Mesothelial cell of epicardium (in vitro differentiated cells): ENCODE data around the gene PLA2G3. TPM values are rescaled to one million over a fixed set of nuclear protein-coding genes. Genes with fewer than 3 reads are reported as not detected.
"Not testable (repeated sequence)": the region's sequence is repeated elsewhere in the genome, so short reads cannot be mapped to it uniquely, and the experiment has no call there.

Experiments used
- DNase-seq, 2 experiments: peaks; one replicate each; pipeline ENCODE4 v3.0.0; 2021; ENCODE audit warnings: low spot score in 2 of 2; ENCODE audit not compliant: unreplicated experiment in 2 of 2
- H3K27ac Mint-ChIP-seq: 2 replicates; pipeline ENCODE4 v1.8.0; 2021; ENCODE audit warnings: mixed read lengths
- H3K27me3 Mint-ChIP-seq: 2 replicates; pipeline ENCODE4 v1.8.0; 2021; ENCODE audit warnings: low read depth, mixed read lengths
- H3K36me3 Mint-ChIP-seq: 2 replicates; pipeline ENCODE4 v1.8.0; 2021; ENCODE audit warnings: mixed read lengths
- H3K4me1 Mint-ChIP-seq: 2 replicates; pipeline ENCODE4 v1.8.0; 2021; ENCODE audit warnings: mixed read lengths
- H3K4me3 Mint-ChIP-seq: 2 replicates; pipeline ENCODE4 v1.8.0; 2021; ENCODE audit warnings: mild to moderate bottlenecking, moderate library complexity, mixed read lengths
- H3K9me3 Mint-ChIP-seq: 2 replicates; pipeline ENCODE4 v1.8.0; 2021; ENCODE audit warnings: mixed read lengths
- total RNA-seq: library from RNA; stranded (reverse); gene quantifications from 3 replicates; pipeline ENCODE4 v1.2.1, GENCODE V29; 2021
- TF ChIP-seq, protein P1 (sequence below): fragments of 200-600 bp; sonication (generic); IDR thresholded peaks from one replicate; pipeline ENCODE4 v1.5.0; 2021; ENCODE audit warnings: antibody characterized with exemption; ENCODE audit not compliant: unreplicated experiment

The PLA2G3 gene
- total RNA-seq, 1 donor from 2014 or later = 0.20 TPM

DNA sequence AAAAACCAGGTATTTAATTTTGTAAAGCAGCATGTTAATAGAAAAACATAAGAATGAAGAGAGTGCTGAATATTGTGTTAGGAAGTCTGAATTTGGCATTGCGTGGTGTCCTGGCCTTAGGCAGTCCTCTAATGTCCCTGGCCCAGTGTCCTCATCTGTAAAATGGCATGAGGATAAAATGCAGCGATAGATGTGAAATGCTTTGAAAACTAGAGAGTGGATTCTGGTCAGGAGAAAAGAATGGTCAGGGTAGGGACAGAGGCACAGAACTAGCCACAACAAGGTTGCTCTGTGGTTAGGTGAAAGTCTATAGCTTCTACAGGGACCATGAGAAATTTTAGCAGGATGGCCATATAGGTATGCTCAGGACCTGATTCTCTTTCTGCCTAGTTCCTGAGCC is 38.6 kb upstream of the PLA2G3 start:
- peaks cover 3% of the 10 kb centered on the region for H3K9me3 Mint-ChIP-seq
- no peaks in the 10 kb centered on the region for H3K27me3 Mint-ChIP-seq
- H3K27ac Mint-ChIP-seq = no peak overlapping the region
- no peak overlapping the region for H3K4me3 Mint-ChIP-seq
- H3K36me3 Mint-ChIP-seq = peaks cover 17% of the 10 kb centered on the region
- TF ChIP-seq, protein P1, sequence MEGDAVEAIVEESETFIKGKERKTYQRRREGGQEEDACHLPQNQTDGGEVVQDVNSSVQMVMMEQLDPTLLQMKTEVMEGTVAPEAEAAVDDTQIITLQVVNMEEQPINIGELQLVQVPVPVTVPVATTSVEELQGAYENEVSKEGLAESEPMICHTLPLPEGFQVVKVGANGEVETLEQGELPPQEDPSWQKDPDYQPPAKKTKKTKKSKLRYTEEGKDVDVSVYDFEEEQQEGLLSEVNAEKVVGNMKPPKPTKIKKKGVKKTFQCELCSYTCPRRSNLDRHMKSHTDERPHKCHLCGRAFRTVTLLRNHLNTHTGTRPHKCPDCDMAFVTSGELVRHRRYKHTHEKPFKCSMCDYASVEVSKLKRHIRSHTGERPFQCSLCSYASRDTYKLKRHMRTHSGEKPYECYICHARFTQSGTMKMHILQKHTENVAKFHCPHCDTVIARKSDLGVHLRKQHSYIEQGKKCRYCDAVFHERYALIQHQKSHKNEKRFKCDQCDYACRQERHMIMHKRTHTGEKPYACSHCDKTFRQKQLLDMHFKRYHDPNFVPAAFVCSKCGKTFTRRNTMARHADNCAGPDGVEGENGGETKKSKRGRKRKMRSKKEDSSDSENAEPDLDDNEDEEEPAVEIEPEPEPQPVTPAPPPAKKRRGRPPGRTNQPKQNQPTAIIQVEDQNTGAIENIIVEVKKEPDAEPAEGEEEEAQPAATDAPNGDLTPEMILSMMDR = no peak
- DNase-seq = no peak
- H3K4me1 Mint-ChIP-seq = peaks cover 11% of the 10 kb centered on the region

DNA sequence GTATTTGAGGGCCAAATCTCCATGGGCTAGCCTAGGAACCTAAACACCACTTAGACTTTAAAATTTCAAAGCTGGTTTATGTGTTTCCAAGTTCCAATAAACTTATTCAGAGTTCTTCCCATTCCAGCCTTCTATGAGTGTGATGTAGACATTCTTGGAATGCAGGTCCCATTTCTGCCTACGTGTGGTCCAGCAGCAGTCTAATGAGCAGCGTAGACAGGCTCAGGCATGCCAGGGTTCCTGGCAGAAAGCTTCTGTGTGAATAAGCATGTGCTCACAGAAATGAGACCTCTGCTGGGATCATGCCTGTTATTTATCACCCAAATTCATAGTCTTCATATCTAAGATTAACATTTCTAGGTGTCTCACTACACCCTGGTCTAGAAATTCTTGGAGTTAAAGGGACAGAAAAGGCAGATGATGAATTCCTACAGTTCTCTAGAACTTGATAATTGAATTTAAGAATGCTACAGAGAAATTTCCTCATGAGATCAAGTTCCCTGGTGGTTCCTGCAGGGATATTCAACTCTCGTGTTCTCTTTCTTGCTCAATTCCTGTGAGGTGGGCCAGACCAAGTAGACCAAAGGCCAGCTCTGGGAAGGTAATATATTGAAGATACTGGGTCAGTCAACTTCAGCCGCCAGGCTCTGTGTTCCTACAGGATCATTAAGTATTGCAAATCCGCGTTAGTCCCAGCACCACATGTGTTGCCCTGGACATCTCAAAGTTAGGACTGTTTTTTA is 37.3 kb upstream of the PLA2G3 start:
- Mint-ChIP-seq H3K27ac (peak overlapping the region; percentile 83), H3K4me3 (no peak overlapping the region), H3K4me1 (peaks cover 11% of the 10 kb centered on the region), H3K27me3 (no peaks in the 10 kb centered on the region), H3K9me3 (peaks cover 3% of the 10 kb centered on the region), H3K36me3 (peaks cover 13% of the 10 kb centered on the region)
- TF ChIP-seq, protein P1 = no peak
- no peak for DNase-seq

DNA sequence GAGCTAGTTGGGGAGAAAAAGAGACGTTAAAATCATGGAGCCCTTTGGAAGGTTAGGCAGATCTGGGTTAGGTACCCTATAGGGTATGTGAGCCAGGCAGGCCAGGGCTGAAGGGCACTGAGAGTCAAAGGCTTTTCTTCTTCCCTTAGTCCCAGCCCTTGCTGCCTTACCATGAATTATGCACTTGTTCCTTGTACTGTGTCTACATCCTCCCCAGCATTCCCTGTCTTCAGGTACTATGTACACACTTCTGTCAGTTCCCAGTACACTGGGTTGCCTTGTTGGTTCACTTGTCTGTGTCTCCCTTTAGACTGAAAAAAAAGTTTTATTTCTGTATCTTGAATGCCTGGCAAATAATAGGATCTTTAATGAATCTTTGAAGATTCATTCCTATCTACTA is 36.6 kb upstream of the PLA2G3 start:
- H3K36me3 Mint-ChIP-seq = peaks cover 10% of the 10 kb centered on the region
- DNase-seq = no peak
- no peaks in the 10 kb centered on the region for H3K27me3 Mint-ChIP-seq
- peaks cover 11% of the 10 kb centered on the region for H3K4me1 Mint-ChIP-seq
- TF ChIP-seq, protein P1 = no peak
- peaks cover 3% of the 10 kb centered on the region for H3K9me3 Mint-ChIP-seq
- no peak overlapping the region for H3K4me3 Mint-ChIP-seq
- peak overlapping the region; percentile 83 for H3K27ac Mint-ChIP-seq

DNA sequence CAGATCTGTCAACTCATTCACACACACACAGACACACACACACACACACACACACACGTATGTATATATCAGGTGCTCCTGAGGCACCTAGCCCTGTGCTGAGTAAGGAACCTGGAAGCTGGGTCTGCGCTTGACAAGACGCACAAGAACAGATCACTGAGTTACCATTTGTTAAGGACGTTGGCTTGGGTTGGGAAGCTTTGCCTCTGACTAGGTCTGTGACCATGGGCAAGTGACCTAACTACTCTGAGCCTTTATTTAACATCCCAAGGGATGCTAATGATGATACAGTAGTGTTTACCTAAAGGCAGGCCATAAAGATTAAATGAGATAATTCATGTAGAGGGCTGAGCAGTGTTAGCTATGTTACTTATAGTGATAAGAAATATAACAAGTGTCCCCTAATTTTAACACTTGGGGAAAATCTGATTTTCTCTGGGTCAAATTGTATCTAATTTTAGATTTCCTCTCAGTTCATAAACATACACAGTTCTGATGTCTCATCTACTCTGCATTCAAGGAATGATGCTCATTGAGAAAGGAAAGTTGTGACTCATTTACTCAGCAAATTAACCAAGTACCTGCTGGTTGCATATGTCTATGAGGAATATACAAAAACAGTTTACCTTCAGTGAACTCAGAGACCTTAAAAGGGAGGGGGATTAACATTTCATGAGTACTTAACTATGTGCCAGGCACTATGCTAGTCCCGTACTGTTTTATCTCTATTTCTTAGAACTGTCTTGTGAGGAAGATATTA is 33.3 kb upstream of the PLA2G3 start:
- peaks cover 4% of the 10 kb centered on the region for H3K36me3 Mint-ChIP-seq
- H3K27ac Mint-ChIP-seq = no peak overlapping the region
- peaks cover 11% of the 10 kb centered on the region for H3K4me1 Mint-ChIP-seq
- H3K9me3 Mint-ChIP-seq = no peaks in the 10 kb centered on the region
- no peaks in the 10 kb centered on the region for H3K27me3 Mint-ChIP-seq
- no peak overlapping the region for H3K4me3 Mint-ChIP-seq
- DNase-seq = no peak
- TF ChIP-seq, protein P1 = no peak

DNA sequence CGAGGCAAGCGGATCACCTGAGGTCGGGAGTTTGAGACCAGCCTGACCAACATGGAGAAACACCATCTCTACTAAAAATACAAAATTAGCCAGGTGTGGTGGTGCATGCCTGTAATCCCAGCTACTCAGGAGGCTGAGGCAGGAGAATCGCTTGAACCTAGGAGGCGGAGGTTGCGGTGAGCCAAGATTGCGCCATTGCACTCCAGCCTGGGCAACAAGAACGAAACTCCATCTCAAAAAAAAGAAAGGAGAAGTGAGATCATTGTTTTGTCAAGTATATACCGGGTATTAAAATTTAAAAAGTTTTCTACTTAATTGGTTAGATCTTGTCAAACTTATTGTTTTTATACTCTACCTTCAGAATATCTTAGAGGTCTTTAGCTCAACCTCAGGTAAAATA is 31.4 kb upstream of the PLA2G3 start:
- DNase-seq, H3K9me3 Mint-ChIP-seq, H3K36me3 Mint-ChIP-seq, H3K27me3 Mint-ChIP-seq, H3K4me3 Mint-ChIP-seq, H3K4me1 Mint-ChIP-seq, H3K27ac Mint-ChIP-seq: not testable (repeated sequence)

DNA sequence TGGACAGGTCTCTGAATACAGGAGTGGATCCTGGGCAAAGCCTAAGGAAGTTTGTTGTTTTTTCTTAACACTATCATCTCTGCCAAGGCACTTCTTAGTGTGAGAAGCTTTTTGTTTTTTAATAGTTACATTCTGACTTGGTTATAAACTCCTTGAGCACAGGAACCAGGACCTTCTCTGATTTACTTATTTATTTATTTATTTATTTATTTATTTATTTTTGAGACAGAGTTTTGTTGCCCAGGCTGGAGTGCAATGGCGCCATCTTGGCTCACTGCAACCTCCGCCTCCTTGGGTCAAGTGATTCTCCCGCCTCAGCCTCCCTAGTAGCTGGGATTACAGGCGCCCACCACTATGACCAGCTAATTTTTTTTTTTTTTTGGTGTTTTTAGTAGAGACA is 30.7 kb upstream of the PLA2G3 start:
- Mint-ChIP-seq H3K4me1 (no peaks in the 10 kb centered on the region), H3K4me3 (no peak overlapping the region), H3K9me3 (no peaks in the 10 kb centered on the region), H3K27me3 (no peaks in the 10 kb centered on the region), H3K27ac (no peak overlapping the region), H3K36me3 (peaks cover 6% of the 10 kb centered on the region)
- TF ChIP-seq, protein P1 = no peak
- DNase-seq = no peak
